ENCODE measurements around the gene TAB2.
"Not testable (repeated sequence)": the region's sequence is repeated elsewhere in the genome, so short reads cannot be mapped to it uniquely, and the experiment has no call there.

TAB2 gene

GRCh38 chr6:149313861-149314260, 3.7 kb upstream of the TAB2 start:
- no peak for DNase-seq

DNA sequence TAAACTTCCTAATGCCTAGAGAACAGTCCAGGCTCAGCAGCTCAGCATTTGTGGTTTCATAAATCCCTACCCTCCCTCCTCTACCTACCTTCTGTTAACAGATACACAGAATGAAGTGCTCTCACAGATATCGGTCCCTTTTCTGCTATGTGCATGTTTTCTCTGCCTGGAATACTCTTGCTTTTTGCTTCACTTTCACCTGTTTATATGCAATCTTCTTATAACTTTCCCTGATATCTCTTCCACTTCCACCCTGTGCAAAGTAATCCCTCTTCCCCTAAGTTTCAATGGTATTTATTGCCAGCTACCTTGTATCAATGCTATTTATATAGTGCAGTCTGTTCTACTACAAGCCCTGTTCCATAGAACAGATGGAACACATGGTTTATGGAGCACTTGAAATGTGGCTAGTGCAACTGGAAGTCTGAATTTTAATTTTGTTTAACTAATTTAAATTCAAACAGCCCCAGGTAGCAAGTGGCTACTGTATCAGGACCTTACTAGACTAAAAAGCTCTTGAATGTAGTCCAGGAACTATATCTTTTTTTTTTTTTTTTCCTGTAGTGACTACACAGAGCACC, 3.1 kb upstream of the TAB2 start:
- DNase-seq, result no peak

GRCh38 chr6:149316108-149316727, 1.3 kb upstream of the TAB2 start:
- no peak for DNase-seq

DNA sequence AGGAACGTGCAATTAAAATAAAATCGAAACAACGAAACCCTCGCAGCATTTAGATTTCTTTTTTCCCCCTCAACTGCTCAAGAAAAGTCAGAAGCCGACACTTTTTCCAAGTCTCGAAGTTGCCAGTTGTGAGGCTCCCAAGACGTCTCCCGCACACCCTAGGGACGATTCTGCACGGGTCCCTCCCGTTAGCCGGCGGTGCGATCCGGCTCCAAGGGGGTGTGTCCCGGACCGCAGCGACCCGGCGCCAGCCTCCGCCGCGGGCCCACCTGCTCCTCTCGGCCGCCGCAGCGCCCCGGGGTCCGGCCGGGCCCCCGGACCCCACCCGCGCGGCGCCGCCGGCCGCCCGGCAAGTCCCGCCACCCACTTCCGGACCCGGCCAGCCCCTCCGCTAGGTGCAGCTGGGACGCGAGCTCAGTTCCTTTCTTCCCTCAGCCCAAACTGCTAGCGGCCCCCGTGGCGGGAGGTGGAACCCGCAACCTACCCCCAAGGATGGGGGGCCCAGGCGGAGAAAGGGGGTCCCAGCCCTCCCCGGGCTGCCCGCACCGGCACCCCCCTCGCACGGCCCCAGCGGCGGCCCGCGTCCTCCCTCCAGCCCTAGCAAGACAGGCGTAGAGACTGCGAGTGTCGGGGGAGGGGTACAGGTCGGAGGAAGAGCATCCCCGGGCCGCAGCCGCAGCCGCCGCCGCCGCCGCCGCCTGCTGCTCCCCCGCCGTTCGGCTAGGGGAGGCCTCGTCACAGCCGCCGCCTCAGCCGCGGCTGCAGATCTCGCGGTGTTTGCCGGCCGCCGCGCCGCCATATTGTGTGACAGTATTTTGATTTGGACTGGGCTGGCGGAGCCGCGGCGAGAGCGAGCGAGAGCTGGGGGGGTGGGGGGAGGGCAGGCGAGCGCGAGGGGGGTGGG, 520 bp upstream of the TAB2 start:
- peak; percentile 25 for DNase-seq

DNA sequence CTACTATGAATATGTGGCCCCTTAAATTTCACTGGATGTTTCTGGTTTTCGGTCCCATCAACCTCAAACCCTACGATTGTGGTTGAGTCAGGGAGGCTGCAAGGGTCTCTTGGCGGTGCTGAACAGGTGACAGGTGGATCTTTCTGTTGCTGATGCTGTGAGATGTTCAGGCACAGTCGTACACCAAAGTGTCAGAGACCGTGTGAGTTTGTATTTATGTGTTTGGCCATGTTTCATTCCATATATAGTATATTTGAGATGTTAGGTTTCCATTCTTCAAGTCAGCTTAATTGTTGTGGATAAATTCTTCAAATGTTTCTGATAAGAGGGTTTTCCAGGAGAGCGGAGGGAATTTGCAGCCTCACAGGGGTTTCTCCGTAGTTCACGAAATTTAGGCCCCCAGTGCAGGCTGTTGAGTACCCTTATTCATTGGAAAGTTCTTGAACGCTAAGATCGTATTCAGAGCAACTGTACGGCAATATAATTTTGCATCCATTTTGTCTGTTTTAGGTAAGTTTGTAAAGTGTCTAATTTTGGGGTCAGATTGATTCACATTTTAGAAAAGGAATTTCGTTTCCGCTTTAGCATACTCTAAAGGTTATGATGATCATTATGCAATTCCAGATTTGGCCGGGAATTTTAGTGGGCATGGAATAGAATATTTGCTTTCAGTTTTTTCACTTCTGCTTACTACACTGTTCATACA, 1.2 kb downstream of the TAB2 start:
- DNase-seq, result no peak

GRCh38 chr6:149319422-149319821, 1.9 kb downstream of the TAB2 start:
- no peak for DNase-seq

DNA sequence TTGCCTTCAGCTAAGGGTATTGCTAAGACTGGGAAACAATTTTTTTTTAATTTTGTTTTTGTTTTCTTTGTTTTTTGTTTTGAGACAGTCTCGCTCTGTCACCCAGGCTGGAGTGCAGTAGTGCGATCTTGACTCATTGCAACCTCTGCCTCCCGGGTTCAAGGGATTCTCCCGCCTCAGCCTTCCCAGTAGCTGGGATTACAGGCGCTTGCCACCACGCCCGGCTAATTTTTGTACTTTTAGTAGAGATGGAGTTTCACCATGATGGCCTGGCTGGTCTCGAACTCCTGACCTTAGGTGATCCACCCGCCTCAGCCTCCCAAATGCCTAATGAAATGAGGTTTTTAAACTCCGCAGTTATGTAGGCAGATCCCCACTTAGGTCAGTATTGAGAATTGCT, 2.5 kb downstream of the TAB2 start:
- not testable (repeated sequence) for DNase-seq

GRCh38 chr6:149320796-149321195, 3.3 kb downstream of the TAB2 start:
- no peak for DNase-seq

DNA sequence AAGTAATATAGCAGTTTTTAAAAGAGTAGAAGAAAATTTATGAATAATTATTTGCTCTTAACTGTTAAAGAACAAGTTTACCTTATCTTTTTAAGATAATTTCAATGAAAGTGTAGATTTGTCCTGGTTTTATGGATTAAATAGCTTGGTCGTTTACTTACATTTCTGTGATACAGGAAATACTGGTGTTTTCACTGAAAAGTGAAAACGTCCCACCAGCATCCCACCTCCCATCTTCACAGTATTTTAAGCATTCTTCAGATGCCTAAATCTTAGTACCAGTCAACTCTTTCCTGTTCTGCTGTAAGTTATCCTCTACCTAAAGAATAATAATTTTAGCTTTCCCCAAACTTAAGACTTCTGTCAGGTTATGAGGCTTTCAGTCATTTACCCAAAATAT, 5.8 kb downstream of the TAB2 start:
- no peak for DNase-seq

DNA sequence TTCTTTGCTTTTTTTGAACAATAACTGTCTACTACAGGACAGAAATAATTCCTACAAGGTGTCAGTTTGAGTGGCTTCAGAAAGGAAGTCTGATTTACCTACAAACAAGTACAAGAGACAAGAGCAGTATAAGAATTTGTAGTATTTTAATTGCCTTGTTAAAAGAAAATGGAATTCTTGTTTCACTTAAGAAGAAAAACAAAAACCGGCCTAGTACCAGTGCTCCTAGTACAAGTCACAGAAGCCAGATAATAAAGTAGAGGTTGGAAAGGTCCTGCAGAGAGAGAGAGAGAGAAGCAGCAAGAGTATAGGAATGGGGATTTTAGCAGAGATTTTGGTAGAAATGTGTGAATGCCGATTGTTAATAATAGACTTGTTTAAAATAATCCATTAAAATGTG, 6.4 kb downstream of the TAB2 start:
- no peak for DNase-seq

DNA sequence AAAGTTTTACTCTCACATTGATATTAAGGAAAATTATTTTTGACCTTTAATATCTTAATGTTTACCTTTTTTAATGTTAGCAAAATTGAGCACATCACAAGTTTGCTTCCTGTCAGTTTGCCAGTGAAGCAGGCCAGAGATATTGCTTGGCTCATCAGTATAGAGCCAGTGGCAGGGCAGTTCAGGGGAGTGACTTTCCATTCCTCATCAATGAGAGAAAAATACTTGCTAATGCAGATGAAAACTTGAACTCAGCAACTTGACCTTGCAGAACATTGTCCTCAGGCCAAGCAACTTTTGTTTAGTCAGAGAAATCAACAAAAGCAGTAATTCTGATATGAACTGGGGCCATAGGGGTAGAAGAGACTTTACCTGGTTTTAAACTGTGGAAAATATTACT, 6.9 kb downstream of the TAB2 start:
- no peak for DNase-seq

- no peak for DNase-seq
Measured at GRCh38 chr6:149325648-149326236, 8.2 kb downstream of the TAB2 start.

DNA sequence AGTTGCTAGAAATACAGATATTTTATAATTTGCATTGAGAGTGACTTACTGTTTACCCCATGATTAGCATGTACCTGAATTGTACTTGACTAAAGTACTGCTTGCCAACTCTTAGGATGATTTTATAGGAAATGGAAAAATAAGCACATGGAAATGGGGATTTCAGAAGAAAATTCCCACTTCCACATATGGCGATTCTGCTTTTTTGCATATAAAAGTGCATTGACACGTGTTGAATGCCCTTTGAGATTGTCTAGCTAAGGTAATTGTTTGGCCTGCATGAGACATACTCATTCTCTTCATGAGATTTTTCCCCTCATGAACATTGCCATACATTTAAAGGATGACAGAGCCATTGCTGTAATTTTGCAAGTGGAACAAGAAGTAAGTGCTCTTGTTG, 10.1 kb downstream of the TAB2 start:
- no peak for DNase-seq

- no peak for DNase-seq
Measured at GRCh38 chr6:149328083-149328482, 10.6 kb downstream of the TAB2 start.

DNA sequence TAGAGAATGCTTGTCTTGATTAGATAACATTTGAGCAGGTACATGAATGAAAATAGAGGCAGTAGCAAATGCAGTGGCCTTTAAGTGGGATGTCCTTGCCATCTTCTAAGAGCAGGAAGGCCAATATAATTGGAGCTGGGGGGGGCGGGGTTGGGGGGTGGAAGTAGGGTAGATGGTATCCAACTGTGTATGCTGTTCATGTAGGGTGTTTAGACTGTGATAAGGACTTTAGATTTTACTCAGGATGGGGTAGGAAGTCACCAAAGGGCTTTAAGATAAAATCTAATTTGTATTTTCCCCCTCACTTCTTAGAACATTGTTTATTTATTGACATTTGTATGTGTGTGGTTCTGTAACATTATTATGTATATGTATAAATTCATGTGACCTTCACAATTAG, 12.0 kb downstream of the TAB2 start:
- no peak for DNase-seq

- DNase-seq, result no peak
Measured at GRCh38 chr6:149330133-149330532, 12.6 kb downstream of the TAB2 start.

DNA sequence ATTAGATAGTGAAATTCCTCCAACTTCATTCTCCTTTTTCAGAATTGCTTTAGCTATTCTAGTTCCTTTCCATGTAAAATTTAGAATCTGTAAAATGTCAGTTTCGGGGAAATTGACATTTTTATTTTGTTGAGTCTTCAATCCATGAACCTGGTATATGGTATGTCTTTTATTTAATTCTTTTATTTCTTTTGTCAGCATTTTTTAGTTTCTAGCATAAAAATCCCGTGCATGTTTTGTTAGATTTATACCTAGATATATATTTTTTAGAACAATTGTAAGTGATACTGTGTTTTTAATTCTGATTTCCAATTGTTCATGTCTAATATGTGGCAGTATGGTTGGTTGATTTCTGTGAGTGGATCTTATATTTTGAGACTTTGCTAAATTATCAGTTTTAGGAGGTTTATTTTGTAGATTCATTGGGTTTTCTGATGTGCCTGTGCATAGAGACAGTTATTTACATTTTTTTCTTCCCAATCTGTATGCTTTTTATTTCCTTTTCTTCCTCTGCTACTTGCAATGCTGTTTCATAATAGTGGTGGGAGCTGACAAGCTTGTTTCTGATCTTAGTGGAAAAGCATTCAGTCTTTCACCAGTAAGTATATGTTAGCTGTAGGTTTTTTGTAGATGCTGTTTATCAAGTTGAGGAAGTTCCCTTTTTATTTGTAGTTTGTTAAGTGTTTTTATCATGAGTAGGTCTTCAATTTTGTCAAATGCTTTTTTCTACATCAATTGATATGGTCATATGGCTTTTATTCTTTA, 13.7 kb downstream of the TAB2 start:
- no peak for DNase-seq

DNA sequence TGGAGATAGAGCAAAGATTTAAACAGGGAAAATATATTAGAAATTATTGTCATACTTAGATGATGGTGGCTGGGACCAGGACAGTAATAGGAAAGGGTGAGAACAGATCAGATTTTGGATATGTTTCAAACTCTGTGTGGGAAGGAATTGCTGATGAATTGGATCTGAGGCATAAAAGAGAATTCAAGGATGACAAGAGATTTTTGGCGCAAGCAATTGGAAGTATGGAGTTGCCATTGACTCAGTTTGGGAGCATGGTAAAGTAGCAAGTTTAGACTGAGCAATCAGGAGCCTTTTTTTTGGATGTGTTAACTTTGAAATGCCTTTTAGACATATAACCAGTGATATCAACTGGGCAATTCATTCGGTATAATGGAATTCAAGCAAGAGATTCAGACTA, 14.4 kb downstream of the TAB2 start:
- DNase-seq, result no peak

GRCh38 chr6:149332602-149333265, 15.2 kb downstream of the TAB2 start:
- no peak for DNase-seq

DNA sequence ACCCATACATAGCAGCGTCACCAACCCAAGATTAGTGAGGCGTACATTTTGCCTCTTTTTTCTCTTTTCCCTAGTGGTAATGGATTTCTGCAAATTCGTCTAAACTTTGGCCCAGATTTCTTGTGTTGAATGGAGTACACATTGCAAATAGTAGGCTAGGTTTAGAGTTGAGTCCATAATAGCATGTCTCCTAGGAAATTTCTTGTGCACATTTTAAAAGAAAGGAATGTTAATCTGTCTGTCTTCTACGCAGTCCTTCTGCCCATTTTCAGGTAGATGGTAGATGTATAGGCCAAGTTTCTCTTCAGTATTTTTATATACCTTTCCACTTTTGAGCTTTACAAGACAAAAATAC, 15.7 kb downstream of the TAB2 start:
- DNase-seq, result no peak

- no peak for DNase-seq
Measured at GRCh38 chr6:149334201-149334600, 16.7 kb downstream of the TAB2 start.

- DNase-seq, result no peak
Measured at GRCh38 chr6:149334682-149335160, 17.2 kb downstream of the TAB2 start.
